Adrenal gland (tissue), 5 donors: ENCODE measurements around the gene CSNK1G1.

ENCODE experiments used
- CTCF ChIP-seq, 6 experiments: fragments of 450-650 bp in 4 of 6; fragments of 200-600 bp in 2 of 6; sonication (generic) in 1 of 6; IDR thresholded peaks; 1 replicate in 5 of 6; 2 replicates in 1 of 6; pipeline versions ENCODE4 v1.5.1 to v1.8.0; 2016 to 2021; ENCODE audit warnings: antibody characterized with exemption in 6 of 6, mild to moderate bottlenecking in 2 of 6, moderate library complexity in 1 of 6
- POLR2A ChIP-seq, 2 donors: fragments of 450-650 bp; IDR thresholded peaks; one replicate each; pipeline ENCODE4 v1.6.1; 2017; ENCODE audit warnings: antibody characterized with exemption in 2 of 2, mild to moderate bottlenecking in 2 of 2, moderate library complexity in 1 of 2
- donor health status: DM: no; HTN: no; CAD: no.

GRCh38 chr15:64131547-64131946, 224.4 kb downstream of the CSNK1G1 start:
- TF ChIP-seq POLR2A (IDR thresholded peaks at IDR 0.05) (no peak), CTCF (IDR thresholded peaks at IDR 0.05) (no peak)
